HUDEP-2 (cell line): ENCODE data around the gene DIAPH1.
A peak's percentile ranks its signal among the peaks of the same experiment; 100 is the strongest.

Experiments used
- DNase-seq, 76 experiments: peaks; one replicate each; lab custom pipeline; 2025; ENCODE audit not compliant: unreplicated experiment in 76 of 76; lab: John Stamatoyannopoulos, UW

DIAPH1 gene

DNA sequence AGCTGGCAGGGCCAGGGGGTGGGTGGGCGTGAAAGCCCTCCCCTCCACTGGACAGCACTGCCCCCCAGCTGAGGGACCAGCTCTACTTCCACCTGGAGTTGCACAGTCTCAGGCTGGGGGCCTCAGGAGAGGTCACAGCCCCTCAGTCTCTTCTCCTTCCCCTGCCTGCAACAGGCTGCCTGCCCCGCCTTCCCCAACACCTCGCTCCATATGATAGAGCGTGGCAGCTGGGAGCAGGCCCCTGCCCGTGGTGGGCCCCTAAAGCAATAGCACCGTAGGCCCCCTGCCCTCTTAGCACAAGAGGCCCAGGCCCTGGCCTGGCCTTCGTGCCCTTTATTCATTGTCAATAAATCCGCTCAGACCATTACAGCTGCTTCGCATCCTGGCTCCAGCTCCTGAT lies 21.9 kb upstream of the DIAPH1 start:
- no peak for DNase-seq

DNA sequence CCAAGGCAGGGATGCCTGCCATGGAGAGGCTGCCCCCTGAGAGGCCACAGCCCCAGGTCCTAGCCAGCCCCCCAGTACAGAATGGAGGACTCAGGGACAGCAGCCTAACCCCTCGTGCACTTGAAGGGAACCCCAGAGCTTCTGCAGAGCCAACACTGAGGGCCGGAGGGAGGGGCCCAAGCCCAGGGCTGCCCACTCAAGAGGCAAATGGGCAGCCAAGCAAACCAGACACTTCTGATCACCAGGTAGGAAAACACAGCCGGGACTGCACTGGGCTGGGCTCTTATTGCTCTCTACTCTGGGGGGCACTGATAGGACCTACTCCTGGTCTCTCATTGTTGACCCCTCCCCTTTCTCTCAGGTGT lies 21.2 kb upstream of the DIAPH1 start:
- DNase-seq, result no peak

GRCh38 chr5:141639357-141640050 lies 20.7 kb upstream of the DIAPH1 start:
- no peak for DNase-seq

GRCh38 chr5:141638771-141639170 lies 20.0 kb upstream of the DIAPH1 start:
- DNase-seq, result no peak

DNA sequence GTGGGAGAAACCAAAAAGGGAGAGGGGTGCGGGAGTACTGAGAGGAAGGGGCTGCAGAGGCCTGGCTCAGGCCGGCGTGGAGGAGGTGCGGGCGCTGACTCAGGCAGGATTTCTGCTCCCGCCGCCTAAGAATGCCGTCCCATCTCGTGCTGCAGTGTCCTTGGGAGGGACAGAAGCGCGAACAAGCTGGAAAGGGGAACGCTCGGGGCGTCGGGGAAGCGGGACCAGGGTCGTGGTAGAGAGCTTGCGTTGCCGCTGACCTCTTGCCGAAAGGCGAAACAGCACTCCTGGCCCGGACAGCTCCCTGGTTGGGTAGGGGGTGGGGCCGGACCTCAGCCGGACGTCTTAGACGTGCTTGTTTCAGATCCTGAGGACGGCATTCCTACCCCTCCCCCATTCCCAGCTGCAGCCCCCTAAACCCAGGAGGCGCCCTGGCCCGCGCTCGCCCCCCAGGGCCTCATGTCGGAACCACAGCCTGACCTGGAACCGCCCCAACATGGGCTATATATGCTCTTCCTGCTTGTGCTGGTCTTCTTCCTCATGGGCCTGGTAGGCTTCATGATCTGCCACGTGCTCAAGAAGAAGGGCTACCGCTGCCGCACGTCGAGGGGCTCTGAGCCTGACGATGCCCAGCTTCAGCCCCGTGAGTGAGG lies 19.1 kb upstream of the DIAPH1 start:
- peak in 60 of 76 experiments; percentile 2 to 68 (median 41) for DNase-seq

GRCh38 chr5:141637123-141637766 lies 18.4 kb upstream of the DIAPH1 start:
- DNase-seq, result peak in 13 of 76 experiments; percentile 9 to 53 (median 22)

- peak in 73 of 76 experiments; percentile 26 to 95 (median 82) for DNase-seq
Measured at GRCh38 chr5:141636413-141637122, 17.8 kb upstream of the DIAPH1 start, which contains the start of the genes HDAC3 and RELL2. HDAC3 (minus strand) TSS chr5:141636849; CDS start chr5:141636790, 59 bp downstream. RELL2 (plus strand) TSS chr5:141636997; CDS start chr5:141638226, 1,229 bp downstream.

DNA sequence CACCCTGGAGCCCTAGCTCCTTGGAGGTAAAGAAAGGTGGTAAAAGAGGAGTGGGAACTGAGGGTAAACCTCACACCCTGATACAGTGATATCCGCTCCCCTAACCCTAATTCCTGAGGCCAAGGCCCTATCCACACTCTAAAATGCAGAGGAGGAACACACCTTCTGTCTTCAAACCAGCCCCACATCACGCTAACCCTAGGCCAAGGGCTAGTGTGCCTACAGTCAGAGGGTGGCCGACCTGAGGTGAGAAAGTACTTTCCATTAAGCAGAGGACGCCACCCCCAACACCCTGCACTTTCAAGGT lies 17.3 kb upstream of the DIAPH1 start:
- peak in 1 of 76 experiments; percentile 3 for DNase-seq

DNA sequence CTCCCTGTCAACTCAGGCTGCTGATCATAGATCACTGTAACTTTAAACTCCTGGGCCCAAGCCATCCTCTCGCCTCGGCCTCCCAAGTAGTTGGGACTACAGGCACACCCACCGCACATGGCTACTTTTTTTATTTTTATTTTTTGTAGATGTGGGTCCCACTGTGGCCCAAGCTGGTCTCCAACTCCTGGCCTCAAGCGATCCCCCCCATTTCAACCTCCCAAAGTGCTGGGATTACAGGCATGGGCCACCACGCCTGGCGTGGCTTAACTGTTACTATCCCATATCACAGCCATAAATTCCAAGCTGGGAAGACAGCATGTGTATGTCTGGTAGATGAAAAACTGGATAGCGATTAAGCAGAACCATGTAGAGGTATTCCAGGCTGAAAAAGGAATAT lies 16.8 kb upstream of the DIAPH1 start:
- no peak for DNase-seq

- DNase-seq, result no peak
Measured at GRCh38 chr5:141634720-141635119, 15.9 kb upstream of the DIAPH1 start.

DNA sequence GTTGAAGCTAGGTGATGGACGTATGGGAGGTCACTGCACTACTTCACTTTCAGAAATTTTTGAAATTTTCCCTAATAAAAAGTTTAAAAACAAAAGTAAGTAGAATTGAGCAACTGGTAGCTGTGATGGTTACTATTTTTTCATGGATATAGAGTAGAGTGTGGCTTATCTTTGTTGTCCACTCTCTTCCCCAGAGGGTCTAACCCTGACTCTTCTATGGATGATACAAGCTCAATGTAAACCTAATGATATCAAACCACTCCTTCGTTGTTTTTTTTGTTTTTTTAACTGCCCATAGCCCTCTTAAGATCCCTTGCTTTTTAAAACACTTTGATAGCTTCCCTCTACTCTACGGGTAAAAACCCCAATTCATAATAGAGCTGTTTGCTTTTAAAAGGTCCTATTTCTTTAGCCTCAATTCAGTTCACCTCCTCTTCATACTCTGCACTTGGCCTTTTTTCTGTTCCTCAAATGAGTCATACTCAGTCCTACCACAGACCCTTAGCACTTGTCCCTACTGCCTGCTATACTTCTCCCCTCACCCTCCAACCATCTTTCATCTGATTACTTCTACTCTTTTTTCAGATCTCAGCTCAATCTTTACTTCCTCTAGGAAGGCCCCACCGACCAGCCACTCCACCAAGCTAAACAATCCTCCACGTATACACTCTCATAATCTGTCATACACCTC lies 15.2 kb upstream of the DIAPH1 start:
- DNase-seq, result peak in 5 of 76 experiments; percentile 4 to 19 (median 10)

GRCh38 chr5:141632650-141633049 lies 13.8 kb upstream of the DIAPH1 start:
- DNase-seq, result no peak

- no peak for DNase-seq
Measured at GRCh38 chr5:141630570-141631140, 11.9 kb upstream of the DIAPH1 start.

GRCh38 chr5:141628175-141628788 lies 9.5 kb upstream of the DIAPH1 start:
- DNase-seq, result no peak

DNA sequence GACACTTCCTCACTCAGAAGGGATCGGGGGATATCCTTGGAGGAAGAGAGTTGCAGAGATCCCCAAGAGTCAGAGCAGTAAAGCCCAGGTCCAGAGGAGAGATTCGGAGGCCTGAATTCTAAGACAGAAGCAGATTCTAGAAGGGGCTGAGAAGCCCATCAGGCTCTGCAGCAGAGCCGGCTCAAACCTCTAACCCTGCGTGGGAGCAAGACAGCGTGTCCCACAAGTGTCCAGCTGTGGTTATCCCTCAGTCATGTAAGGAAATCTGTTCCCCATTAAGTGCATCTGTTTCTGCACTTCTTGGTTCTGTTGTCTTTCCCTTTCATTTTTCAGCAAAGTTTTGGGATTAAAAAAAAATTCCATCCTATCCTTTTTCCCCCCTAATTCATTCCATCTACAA lies 4.8 kb upstream of the DIAPH1 start:
- no peak for DNase-seq

DNA sequence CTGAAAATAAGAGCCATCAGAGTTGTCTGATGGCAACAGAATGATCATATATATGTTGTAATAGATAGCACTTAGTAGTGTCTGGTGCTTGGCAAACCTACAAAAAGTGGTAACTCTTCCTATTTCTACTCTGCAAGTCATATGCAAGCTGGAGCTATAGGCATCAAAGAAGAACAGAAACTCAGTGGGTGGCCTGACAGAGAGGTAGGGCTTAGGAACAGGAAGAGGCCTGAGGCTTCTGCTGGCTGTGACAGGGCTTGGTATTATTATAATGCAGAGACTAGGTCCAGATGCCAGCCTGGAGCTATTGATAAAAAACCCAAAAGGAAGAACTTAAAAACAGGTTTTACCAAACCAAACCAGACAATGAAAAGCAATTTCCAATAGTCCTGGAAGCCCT lies 4.4 kb upstream of the DIAPH1 start:
- no peak for DNase-seq

DNA sequence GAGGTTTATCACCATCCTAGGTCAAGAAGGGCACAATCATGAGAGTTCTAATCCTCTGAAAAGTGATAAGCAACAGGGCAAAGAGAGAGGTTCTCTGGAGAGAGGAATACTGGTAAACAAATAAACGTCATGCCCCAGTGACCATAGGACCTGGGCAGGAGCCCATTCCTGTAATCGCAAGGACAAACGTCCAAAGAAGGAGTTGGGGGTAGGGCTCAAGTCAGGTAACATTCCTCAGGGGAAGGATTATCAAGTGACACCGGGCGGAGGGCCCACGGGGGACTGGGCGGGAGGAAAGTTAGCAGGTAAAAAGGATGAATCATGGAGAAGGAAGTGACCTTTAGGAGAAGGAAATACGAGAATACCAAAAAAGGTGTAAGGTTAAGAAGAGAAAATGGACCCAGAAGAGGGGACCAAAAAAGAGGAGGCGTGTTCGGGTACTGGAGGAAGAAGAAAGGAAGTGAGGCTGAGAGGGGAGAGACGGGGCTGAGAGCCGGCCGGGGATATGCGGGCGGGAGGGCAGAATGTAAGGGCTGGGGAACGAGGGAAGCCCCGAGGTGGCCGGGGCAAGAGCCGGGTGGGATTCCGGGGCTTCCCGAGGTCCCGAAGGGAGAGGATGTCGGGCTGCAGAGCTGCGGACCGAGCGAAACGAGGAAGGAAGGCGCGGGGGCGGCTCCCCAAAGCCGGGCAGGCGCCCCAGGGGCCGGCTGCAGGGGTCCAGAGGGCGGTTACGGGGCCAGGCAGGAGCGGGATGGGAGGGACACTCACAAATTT lies 583 bp downstream of the DIAPH1 start:
- DNase-seq, result peak in 38 of 76 experiments; percentile 3 to 66 (median 28)

DNA sequence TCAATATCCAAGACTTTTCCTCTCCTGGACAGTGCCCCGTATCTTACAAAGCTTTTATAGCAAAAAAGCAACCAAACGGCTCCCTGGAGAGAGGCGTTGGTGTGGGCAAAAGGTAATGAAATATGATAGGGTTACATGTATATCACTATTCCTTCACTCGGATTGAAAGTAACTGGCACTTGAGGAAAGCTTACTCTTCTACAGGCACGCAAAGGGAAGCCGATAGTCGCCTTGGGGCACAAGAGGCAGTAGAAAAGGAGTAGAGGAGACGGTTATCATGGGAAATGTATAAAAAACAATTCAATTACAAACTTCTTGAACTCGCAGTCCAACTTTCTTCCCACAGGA lies 1.1 kb downstream of the DIAPH1 start:
- peak in 3 of 76 experiments; percentile 6 to 38 (median 20) for DNase-seq

DNA sequence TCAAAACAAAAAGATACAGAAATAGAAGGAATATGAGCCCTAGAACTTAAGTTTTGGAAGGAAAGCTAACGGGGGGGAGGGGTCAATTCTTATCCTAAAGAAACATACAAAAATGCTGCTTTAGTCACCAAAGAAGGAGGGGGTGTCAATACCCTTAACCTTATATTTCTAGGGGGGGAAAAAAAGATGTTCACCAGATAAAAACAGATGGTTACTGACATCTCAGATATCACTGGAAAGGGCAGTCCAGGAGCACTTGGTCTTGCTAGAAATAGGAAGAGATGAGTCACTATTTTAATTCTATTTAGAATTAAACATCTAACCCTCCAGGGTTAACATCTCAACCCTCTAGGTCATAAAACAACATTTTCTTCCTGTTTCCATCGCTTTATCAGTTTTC lies 1.7 kb downstream of the DIAPH1 start:
- peak in 24 of 76 experiments; percentile 3 to 73 (median 33) for DNase-seq
